ENCODE data around the gene RIN3.

RIN3 gene

GRCh38 chr14:92581966-92582566 is 68.5 kb downstream of the RIN3 start:
- DNase-seq = no peak

GRCh38 chr14:92582706-92583452 is 69.3 kb downstream of the RIN3 start:
- no peak for DNase-seq

- DNase-seq = no peak
Observed at GRCh38 chr14:92584220-92584619, 70.6 kb downstream of the RIN3 start.

DNA sequence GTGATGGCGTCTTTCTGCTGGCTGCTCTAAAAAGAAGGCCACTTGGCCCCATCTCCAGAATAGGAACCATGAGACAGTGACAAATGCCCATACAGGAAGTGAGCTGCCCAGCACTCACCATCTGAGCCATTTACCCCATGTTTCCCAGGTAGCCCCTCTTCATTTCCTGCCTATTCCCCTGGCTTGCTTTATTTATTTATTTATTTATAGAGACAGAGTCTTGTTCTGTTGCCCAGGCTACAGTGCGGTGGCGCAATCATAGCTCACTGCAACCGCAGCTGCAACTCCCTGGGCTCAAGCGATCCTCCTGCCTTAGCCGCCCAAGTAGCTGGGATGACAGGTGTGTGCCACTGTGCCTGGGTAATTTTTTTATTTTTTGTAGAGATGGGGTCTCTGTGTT is 71.2 kb downstream of the RIN3 start:
- no peak for DNase-seq

DNA sequence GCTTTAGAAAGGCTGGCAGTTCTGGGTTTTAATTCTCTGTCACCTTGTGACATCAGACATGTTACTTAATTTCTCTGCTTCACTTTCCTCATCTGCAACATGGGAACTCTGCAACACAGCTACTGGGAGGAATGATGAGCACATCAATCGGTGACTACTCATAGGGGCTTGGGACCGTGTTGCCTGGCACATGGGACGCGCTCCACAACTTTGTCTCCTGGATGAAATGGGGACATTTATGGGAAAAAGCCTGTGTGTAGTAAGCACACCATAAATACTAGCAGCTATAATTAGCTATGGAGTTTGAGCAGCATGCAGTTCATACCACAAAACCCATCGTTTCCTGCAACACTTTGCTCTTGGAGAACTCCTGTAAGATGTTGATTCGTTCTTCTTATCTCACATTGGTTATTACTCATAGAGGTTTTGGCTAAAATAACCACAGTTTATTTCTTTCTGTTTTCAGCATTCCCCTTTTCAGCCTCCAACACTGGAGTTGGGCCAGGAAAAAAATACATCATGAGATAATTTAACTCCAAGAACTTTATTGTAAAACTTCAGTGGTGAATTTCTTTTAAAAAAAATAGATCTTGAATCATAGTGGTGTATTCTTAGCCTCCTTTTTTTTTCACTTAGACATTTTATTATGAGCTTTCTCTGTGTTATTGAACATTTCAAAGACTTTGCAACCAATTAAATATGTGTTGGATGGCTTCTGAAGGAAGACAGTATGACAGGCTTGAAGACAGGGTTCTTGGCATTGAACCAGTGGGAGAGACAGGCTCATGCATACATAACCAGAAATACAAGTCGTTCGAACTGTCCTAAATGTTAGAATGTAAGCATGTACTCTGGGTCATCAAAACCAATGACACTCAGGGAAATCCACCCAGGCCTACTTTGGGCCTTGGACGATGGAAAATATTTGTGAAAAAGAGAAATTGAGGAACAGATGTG is 72.7 kb downstream of the RIN3 start:
- no peak for DNase-seq

DNA sequence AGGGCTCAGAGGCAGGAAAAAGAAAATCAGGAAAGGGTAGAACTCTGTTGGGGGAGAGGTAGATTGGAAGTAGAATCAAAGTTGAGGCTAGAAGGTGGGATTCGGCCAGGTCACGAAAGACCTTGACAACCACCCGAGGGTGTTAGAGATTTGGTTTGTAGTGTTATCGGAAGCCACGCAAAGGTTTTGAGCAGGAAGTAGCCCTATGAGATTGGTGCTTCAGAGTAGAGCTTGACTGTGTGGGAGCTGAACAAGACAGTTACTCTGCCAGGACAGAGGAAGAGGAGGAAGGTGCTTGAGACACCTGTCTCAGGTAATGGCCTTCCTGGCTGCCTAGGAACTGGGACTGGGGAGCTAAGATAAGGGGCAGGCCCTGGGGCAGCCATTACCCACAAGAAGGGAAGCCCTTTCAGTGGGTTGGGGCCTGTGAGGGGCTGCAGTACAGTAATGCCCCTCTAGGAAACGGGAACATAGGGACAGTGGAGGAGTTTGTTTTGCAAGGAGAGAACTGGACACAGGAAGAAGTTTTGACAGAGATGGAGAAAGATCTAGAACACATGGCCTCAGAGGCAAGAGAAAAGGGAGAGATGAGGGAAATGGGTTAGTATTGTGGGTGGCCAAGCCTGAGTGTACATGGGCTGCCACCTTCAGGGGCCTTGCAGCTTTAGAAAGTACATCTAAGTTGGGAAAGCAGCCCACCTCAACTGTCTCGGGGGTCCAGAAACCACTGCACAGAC is 73.5 kb downstream of the RIN3 start:
- DNase-seq = no peak

DNA sequence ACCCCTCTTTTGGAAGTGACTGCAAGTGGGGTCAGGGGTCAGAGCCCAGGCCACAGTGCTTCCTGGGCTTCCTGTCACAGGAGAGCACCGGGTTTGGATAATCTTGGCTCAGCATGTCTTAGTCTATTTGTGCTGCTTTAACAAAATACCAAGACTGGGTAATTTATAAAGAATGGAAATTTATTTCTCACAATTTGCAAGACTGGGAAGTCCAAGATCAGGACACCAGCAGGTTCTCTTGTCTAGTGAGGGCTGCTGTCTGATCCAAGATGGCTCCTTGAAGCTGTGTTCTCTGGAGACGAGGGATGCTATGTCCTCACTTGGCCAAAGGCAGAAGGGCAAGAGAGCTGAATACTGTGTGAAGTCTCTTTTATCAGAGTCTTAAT is 74.1 kb downstream of the RIN3 start:
- no peak for DNase-seq

DNA sequence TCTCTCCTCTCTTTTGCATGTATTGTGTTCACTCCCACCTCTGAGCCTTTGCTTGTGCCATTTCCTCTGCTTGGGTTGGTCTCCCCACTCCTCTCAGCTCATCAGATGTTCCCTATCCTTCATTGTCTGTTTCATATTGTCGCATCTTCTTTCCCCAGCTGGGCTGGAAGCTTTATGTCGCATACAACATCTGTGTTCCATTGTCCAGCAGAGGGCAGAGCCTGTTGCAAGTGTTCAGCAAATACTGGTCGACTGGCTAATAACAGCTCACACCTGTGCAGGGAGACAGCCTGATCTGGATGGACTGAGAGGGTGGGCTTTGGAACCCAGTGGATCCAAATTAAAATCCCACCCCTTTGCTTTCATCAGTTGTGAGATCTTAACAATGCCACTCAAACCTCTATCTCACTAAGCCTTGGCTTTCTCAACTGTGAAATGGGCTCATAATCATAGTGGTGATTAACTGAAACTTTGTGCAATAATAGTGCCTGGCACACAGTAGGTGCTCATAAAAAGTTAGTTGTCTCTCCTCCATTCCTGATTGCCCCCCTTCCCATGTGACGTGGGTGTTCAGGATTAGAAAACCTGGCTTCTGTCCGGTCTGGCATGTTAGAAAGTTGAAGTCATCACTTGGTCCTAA is 75.8 kb downstream of the RIN3 start:
- DNase-seq = peak; percentile 14

- DNase-seq = no peak
Observed at GRCh38 chr14:92590176-92590575, 76.6 kb downstream of the RIN3 start.

DNA sequence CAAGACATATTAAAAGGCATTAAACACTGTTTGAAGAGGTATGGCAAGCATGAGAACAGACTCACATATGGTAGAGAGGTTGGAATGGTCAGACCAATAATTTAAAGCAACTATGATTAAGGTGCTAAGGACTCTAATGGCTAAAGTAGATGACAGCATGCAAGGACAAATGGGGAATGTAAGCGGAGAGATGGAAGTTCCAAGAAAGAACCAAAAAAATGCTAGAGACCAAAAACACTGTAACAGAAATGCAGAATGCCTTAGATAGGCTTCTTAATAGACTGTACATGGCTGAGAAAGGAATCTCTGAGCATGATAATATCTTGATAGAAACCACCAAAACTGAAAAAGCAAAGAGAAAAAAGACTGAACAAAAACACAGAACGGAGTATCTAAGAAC is 77.4 kb downstream of the RIN3 start:
- no peak for DNase-seq

DNA sequence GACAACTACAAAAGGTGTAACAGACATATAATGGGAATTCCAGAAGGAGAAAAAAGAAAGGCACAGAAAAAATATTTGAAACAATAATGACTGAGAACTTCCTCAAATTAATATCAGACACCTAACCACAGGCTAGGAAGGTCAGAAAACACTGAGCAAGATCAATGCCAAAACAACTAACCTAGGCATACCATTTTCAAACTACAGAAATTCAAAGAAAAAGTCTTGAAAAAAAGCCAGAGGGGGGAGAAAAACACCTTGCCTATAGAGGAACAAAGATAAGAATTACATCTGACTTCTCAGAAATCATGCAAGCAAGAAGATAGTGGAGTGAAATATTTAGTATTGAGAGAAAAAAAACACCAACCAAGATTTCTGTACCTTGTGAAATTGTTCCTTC is 77.8 kb downstream of the RIN3 start:
- no peak for DNase-seq

GRCh38 chr14:92595267-92595666 is 81.7 kb downstream of the RIN3 start:
- DNase-seq = no peak

DNA sequence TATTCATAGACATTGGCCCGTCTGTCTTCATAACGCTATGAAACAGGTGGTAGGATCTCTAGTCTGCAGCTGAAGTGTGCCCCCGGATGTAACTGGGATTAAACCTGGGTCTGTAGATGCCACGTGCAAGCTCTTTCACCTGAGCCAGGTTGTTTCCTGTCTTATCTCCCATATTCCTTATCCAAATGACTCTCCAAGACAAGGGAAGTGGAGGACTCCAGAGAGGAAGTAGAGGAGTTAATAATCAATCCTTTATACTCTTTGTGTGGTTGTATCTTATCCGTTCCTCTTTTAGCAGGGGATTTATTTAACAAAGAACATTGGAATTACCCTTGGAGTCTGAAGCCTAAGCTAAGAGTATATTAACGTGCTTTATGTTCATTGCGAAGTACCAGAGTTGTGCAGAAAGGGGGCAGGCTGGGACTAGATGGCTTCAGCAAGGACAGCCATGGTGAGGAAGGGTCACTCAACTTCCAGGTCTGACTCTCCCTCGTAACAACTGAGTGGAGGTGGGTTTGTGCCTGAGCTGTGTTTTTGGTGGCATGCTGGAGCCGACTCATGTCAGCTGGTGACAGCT is 82.8 kb downstream of the RIN3 start:
- no peak for DNase-seq

DNA sequence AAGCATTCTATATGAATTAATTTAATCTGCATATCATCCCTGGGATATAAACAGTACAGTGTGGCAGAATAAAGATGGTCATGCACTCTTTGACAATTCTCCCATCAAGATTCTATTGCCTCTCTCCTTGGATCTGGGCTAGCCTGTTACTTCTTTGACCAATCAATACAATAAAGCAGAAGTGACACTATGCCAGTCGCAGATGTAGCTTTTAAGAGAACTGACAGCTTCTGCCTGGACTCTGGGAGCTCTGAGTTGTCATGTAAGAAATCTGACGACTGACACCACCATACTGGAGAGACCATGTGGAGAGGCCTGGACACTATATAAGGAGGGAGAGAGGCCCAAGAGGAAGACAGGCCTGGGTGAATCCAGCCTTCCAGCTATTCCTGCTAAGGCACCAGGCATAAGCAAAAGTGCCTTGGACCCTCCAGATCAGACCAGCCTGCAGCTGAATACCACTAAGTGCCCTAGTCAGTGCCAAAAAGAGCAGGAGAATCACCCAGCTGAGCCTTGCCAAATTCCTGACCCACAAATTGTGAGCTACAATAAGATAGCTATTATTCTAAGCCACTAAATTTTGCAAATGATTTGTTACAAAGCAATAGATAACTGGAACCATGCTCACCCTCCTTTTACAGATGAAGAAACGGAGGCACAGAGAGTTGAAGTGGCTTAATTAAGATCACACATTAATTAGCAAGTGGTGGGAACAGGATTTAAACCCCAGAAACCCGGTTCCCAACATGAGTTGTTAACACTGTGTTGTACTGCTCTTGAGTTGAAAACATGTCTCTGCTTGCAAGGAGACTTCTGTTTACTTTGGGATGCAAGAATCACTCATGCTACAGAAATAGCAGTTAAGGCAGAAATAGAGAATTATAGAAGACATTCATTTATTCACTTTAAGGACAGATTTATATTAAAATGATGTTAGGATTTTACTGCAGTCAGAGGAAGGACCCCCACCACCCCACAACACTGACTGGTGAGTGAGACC is 84.6 kb downstream of the RIN3 start:
- no peak for DNase-seq

- no peak for DNase-seq
Observed at GRCh38 chr14:92599811-92600210, 86.2 kb downstream of the RIN3 start.

DNA sequence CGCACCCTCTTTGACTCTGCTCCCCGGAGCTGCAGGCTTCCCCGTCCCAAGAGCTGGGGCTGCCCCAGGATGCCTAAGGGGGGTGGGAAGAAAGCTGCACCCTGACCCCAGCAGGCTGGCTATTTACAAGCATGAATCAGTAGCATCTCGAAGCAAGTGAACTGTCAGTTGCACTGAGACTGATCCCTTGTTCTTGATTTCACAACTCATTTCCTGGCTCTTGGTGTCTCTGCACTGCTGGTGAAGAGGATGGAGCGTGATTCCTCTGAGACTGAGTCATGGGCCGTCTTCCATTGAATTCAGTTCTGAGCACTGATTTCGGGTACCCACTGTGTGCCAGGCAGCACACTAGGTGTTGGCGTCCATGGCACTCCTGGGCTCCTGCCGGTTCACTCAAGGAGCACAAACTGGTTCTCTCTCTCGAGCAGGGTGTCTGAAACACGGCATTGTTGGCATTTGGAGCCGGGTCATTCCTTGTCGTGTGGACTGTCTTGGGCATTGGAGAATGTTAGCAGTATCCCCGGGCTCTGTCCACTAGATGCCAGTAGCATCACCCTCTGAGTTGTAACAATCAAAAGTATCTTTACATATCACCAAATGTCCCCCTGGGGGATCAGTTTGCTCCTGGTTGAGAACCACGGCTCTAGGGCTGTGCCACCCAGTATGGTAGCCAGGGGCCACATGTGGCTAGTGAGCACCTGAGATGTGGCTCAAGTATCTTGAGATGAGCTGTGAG is 86.9 kb downstream of the RIN3 start:
- DNase-seq = no peak

DNA sequence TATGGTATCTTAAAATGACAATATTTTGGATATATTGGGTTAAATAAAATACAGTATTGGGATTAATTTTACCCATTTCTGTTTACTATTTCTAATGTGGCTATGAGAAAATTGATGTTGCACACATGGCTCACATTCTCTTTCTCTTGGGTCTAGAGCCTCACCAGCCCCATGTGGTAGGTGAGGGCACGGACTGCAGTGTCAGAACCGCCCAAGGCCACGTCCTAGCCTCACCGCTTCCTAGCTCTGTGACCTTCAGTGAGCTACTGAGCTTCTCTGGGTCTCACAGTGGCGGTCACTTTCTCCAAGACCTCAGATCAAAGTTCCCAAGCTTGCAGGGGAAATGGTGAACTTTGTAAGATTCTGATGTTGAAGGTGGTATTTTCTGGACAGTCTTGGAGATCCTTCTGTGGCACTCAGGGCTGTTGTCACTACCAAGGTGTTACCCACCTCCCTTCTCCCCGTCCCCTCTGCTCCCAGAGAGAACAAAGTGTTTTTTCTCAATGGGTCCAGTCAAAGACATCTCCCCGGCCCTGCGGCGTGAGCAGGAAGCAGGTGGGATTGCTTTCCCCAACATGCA is 87.6 kb downstream of the RIN3 start:
- no peak for DNase-seq

GRCh38 chr14:92601757-92602417 is 88.3 kb downstream of the RIN3 start:
- no peak for DNase-seq
